C1 segment of cervical spinal cord (tissue), 14 donors: ENCODE data around the gene LRRTM3.
A peak's percentile ranks its signal among the peaks of the same experiment; 100 is the strongest.

Source experiments
- DNase-seq, 14 donors: peaks; one replicate each; lab custom pipeline; 2025; lab: John Stamatoyannopoulos, UW

Gene LRRTM3

DNA sequence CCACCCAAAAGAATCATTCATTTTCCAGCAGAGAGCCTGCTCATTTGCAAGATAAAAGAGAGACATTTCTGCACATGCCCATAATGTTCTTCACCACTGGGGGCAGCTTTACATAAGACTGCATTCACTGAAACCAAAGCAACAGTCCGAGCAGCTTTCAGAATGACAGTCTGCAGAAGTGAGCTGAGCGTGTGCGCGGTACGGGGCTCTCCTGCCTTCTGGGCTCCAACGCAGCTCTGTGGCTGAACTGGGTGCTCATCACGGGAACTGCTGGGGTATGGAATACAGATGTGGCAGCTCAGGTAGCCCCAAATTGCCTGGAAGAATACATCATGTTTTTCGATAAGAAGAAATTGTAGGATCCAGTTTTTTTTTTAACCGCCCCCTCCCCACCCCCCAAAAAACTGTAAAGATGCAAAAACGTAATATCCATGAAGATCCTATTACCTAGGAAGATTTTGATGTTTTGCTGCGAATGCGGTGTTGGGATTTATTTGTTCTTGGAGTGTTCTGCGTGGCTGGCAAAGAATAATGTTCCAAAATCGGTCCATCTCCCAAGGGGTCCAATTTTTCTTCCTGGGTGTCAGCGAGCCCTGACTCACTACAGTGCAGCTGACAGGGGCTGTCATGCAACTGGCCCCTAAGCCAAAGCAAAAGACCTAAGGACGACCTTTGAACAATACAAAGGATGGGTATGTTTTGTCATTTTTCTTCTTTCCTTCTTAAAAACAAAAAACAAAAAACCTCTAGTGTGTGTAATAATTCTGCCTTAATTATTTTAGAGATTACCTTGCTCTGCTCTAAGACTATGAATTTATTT lies at the start of gene LRRTM3:
TSS of gene LRRTM3 (plus strand) at position 141 of the 820 bp plus-strand sequence.
- DNase-seq, result peak in 11 of 14 donors; percentile 44 to 87 (median 55)

GRCh38 chr10:66877361-66877760 lies 48.5 kb upstream of the LRRTM3 start:
- no peak for DNase-seq

DNA sequence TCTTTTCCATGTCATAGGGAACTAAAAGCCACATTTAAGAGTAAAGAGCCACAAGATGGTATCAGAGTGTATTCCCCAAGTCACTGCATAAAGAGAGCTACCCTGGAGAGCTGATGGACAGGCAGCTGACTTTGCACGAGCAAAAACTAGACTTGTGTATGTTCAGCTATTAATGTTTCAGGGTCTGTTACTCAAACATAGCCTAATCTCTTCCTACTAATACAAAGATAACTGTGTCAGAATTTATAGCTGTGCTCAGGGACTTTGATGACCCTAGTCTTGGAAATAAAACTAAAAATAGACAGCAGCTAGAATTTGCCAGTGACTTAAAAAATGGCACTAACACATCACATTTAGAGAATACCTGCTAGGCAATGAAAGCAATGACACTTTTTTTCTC lies 45.5 kb upstream of the LRRTM3 start:
- no peak for DNase-seq

- no peak for DNase-seq
Measured at GRCh38 chr10:66880826-66881225, 45.0 kb upstream of the LRRTM3 start.

DNA sequence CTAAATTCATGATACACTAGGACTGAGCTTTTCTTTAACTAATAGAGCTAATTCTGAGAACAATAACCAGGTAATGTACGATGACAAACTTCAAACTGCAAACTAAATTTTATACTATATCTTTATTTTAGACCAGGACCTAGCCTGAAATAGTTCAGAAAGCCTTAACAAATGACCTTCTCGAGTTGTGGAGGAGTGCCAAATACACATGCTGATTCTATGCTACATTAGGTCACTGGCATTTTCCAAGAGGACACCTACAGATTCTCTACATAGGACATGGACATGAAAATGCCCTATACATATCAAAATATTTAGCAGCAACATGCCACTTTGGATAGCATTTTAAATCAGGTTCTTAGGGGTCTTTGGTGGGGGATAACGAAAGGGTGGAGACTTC lies 44.0 kb upstream of the LRRTM3 start:
- peak in 1 of 14 donors; percentile 24 for DNase-seq

GRCh38 chr10:66882271-66882670 lies 43.6 kb upstream of the LRRTM3 start:
- peak in 1 of 14 donors; percentile 86 for DNase-seq

DNA sequence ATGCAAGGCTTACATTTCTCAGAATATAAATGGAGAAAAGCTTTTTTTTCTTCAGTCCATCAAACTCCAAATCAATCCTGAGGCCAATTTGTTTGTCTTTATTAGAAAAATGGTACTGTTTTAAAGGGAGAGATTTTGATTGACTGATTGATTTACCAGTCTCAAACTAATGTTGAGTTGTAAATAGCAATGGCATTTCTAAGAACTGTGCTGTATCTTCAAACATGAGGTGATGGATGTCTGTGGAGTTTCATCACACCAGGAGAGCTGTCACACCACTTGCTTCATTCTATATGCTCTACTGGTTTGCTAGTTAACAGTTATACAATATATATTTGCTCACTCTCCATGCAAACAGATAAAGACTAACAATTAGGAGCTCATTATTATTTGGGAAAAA lies 39.0 kb upstream of the LRRTM3 start:
- no peak for DNase-seq

DNA sequence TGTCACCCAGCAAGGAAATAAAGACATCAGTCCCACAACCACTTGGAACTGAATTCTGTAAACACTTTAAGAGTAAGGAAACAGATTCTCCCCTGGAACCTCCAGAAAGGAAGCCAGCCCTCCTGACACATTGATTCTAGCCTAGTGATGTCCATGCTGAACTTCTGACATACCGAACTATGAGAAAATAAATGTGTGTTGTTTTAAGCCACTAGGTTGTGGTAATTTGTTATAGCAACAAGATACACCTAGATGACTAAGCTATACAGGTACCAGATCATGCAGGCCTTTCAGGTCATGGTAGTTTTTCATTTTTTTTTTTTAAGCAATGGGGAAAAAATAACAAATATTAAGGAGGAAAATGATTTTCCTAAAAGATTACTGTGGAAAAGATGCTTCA lies 37.6 kb upstream of the LRRTM3 start:
- DNase-seq, result no peak

GRCh38 chr10:66892871-66893270 lies 33.0 kb upstream of the LRRTM3 start:
- DNase-seq, result no peak

DNA sequence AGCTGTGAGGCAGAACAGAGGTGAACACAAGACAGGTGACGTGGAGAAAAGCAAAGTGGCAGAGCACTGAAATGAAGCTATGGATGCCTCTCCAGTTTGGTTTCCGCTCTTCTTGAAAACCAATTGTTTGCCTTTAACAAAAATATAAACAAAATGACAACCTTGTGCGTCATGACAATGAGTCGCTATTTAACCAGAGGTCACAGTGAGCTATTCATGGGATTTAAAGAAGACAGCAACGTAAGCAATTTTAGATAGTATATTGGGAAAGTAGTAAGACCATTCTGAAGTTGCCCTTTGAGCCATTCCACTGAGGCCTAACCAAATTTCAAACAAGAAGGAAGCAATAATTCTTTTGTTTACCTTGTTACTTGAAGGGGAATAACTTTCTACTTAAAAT lies 15.2 kb upstream of the LRRTM3 start:
- DNase-seq, result no peak

DNA sequence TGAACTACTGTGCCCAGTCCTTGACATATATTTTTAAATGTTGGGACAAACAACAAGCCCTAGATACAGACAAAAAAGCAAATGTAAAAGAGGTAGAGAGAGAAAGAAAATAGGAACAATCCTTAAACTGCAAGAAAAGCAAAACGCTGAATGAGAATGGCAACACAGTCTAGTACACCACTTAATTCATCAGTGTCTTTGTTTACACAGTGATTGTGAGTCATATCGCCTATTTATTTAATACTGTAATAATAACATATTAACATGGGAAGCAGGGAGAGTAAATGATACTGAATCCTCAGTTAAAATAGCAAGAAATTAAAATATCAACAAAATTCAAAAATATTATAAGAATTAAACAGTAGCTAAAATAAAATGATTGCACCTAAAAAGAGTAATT lies 9.8 kb upstream of the LRRTM3 start:
- no peak for DNase-seq

DNA sequence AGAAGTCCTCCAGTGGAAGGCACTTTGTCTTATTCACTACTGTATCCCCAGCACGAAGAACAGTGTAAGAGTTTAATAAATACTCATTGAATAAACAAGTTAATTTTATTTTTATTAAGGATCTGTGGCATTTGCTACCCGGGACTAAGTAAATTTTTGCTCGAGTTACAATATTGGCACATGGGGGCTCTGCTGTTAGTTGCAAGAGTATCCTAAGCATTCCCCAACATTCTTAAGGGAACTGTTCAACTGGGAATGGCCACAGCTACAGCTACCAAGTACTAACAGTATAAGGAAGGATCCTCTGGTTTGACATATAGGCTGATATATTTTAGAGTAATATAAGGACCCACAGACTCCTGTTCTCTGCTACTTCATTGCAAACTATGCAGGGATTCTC lies 8.7 kb upstream of the LRRTM3 start:
- DNase-seq, result no peak

DNA sequence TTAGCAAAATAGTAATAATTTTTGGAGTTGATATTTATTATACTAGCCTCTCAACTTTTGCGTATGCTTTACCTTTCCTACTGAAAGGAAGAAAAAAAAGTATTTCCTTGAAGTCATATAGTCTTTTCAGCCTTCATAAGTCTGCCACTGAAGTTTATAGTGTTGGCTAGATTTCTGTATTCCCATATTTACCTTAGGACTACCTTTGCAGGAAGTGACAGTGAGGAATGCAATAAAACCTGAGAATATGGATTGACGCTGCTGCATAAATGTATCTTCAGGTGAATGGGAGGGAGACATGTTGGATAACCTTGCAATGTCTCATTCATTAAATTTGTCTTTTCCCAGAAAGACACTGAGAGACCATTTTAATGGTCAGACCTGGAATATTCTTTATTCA lies 6.6 kb upstream of the LRRTM3 start:
- DNase-seq, result no peak

GRCh38 chr10:66924674-66925345 lies 1.0 kb upstream of the LRRTM3 start:
- DNase-seq, result peak in 1 of 14 donors; percentile 4

DNA sequence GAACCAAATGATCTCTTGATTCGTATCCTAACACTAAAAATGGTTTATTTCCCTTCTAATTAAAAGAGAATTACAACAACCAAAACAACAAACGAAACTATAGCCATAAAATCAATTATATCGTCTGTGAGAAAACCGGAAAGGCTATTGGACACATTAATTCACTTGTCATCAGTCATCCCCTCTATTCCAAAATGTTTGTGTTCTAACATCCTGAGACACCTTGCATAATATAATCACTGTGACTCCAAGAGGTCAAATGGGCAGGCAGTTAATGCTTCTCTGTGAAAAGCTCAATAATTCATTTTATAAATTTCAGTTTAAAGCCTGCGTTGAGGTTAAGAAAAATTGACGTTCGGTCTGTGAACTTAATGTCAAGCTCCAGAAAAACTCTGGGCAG lies 463 bp upstream of the LRRTM3 start:
- DNase-seq, result no peak

DNA sequence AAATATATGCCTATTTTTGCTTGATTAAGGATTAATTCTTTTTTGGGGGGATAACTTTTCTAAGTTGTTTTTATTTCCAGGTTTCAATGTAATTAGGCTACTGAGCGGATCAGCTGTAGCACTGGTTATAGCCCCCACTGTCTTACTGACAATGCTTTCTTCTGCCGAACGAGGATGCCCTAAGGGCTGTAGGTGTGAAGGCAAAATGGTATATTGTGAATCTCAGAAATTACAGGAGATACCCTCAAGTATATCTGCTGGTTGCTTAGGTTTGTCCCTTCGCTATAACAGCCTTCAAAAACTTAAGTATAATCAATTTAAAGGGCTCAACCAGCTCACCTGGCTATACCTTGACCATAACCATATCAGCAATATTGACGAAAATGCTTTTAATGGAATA lies 1.0 kb downstream of the LRRTM3 start:
- DNase-seq, result peak in 1 of 14 donors; percentile 64

GRCh38 chr10:66927251-66927935 lies 1.6 kb downstream of the LRRTM3 start:
- DNase-seq, result peak in 7 of 14 donors; percentile 14 to 78 (median 36)

- DNase-seq, result peak in 10 of 14 donors; percentile 14 to 78 (median 46)
Measured at GRCh38 chr10:66927971-66928770, 2.3 kb downstream of the LRRTM3 start.

DNA sequence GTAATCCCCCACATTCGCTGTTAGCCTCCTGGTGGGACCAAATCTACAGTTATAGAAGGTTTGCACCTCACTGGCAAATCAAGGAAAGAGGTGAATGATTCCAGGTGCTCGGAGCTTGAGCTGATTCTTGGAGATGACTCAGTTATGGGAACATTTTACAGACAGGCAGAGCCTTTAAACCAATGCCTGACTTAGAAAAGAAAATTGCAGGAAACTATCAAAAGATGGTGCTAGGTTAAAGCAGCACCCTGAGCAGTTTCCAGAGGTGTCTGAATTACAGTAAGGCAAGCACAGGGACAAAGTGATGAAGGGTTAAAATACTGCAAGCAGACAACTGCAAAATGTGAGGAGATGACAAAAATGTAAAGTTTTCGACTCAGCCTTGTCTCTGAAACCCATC lies 2.9 kb downstream of the LRRTM3 start:
- peak in 2 of 14 donors; percentile 2 to 75 for DNase-seq

- DNase-seq, result peak in 3 of 14 donors; percentile 0 to 77 (median 4)
Measured at GRCh38 chr10:66929375-66929774, 3.5 kb downstream of the LRRTM3 start.

DNA sequence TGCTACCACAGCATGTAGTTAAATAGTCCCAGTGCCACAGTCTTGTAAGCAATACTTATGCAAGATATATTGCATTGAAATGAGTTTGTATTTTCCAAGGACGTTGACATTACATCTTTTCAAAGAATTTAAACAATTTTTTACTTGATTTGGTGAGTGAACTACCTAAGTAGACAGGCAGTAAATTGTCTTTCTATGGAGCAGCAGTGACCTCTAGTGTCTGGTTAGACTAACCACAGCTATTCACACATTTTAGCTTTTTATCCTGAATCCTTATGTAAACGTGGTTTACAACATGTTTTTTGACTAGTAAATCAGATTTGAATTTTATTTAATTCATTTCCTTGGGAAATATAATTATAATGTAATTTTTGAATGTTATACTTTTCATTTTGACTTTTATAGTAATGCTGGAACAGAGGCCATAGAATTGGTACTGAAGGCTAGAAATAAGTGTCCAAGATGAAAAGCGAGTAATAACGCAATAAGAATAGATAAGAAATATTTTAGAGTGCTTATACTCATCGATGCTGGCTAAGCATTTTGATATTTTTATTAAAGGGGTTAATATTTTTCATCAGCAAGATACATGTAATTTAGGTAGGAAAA lies 5.6 kb downstream of the LRRTM3 start:
- peak in 2 of 14 donors; percentile 14 to 64 for DNase-seq
